ENCODE results near the gene CT45A2.
"Not testable (repeated sequence)": the region's sequence is repeated elsewhere in the genome, so short reads cannot be mapped to it uniquely, and the experiment has no call there.

CT45A2 gene

GRCh38 chrX:135819912-135820311 is at the start of gene CT45A2:
Gene CT45A2 (minus strand): TSS chrX:135820012. CDS start chrX:135816265, 3,747 bp downstream.
- not testable (repeated sequence) for DNase-seq

- DNase-seq: not testable (repeated sequence)
These were observed 34.6 kb upstream of the CT45A2 start, which contains the start of gene CT45A8 for GRCh38 chrX:135854438-135854837. Gene CT45A8 (minus strand): TSS chrX:135854538. CDS start chrX:135850783, 3,755 bp downstream.

- DNase-seq: not testable (repeated sequence)
These were observed 17.4 kb upstream of the CT45A2 start, which contains the start of gene CT45A7 for GRCh38 chrX:135837180-135837579. Gene CT45A7 (minus strand): TSS chrX:135837280. CDS start chrX:135833533, 3,747 bp downstream.

- not testable (repeated sequence) for DNase-seq
These were observed 17.1 kb downstream of the CT45A2 start, which contains the start of gene CT45A6 for GRCh38 chrX:135802687-135803086. Gene CT45A6 (minus strand): TSS chrX:135802787. CDS start chrX:135798993, 3,794 bp downstream.

GRCh38 chrX:135785403-135785802 is 34.4 kb downstream of the CT45A2 start, which contains the start of gene CT45A5:
Gene CT45A5 (minus strand): TSS chrX:135785503. CDS start chrX:135781729, 3,774 bp downstream.
- DNase-seq: not testable (repeated sequence)

- not testable (repeated sequence) for DNase-seq
These were observed 51.7 kb downstream of the CT45A2 start, which contains the start of gene CT45A3 for GRCh38 chrX:135768091-135768490. Gene CT45A3 (minus strand): TSS chrX:135768191. CDS start chrX:135764444, 3,747 bp downstream.
